Suppressor macrophage treated with lipopolysaccharide for 1 hour (primary cell): ENCODE data around the gene USP13.
"Not testable (repeated sequence)": the region's sequence is repeated elsewhere in the genome, so short reads cannot be mapped to it uniquely, and the experiment has no call there.

ENCODE experiments used
- DNase-seq, 3 donors: peaks; one replicate each; pipeline ENCODE4 v3.0.0-alpha.2; 2020 to 2022

USP13 gene

DNA sequence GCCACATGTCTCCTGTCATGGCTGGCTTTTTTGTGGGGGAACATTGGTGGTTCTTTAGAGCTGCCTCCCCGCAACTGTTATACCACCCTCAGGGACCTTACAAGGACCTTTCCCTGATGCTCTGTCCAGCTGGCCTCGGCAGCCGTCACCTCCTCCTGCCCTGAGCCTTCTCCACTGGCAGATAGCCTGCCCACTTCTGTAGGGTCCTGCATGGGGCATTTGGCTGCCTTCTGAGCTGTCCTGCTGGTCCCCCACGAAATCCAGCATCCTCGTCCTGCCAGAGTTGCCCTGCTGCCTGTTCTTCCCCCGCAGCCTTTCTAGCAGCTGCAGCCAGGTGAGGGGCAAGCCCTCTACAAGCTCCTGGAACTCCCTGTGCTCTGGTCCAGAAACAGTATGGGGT, 86.2 kb downstream of the USP13 start:
- DNase-seq = no peak

DNA sequence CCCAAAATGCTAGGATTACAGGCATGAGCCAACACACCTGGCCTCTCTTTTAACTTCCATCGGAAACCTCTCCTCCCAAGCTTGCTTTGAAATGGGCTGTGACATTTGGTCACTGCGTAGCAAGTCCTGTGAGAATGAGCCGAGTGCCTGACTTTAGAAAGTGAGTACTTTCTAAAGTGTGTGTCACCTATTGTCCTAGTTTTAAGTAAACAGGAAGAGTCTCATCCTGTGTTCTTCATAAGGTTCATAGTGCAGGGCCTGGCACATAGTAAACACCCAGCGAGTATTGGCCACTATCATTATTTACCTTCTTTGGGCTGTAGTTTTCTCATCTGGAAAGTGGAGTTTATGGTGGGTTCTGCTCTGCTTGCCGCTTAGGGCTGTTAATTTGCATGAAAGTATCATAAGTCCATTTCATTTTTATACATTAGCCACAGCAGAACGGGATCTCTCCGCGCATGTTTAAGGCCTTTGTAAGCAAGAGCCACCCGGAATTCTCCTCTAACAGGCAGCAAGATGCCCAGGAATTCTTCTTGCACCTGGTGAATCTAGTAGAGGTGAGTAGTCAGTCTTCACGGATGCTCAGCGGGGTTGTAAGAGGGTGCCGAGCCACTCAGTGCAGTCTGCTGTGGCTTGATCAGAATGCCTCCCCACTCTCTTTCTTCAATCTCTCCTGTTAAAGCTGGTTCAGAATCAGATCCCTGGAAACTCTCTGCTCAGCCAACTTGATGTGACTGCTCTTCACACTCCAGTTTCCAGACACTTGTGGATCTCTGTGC, 87.2 kb downstream of the USP13 start:
- DNase-seq = no peak

DNA sequence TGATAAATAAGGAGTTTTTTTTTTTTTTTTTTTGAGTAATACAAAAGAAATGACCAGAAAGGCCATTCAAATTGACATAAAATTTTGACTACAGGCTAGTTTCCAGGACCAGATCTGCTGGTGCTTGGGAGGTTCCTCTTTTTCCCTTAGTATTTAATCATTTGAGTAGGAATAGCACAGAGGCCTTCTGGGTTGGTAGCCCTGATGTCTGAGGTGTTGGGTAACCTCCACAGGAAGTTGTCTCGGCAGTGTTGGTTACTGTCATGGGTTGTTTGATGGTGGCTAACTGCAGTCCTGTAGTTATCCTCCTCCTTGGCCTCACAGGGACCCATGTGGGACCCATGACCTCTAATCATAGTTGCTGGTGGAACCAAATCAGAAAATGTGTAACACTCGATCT, 91.1 kb downstream of the USP13 start:
- peak; percentile 43 to 59 (median 53) for DNase-seq

- DNase-seq = no peak
Observed at GRCh38 chr3:179744667-179745066, 91.8 kb downstream of the USP13 start.

- DNase-seq = no peak
Observed at GRCh38 chr3:179745079-179745478, 92.2 kb downstream of the USP13 start.

- DNase-seq = no peak
Observed at GRCh38 chr3:179745716-179746115, 92.9 kb downstream of the USP13 start.

- DNase-seq = peak; percentile 50 to 55 (median 53)
Observed at GRCh38 chr3:179750720-179751328, 98.0 kb downstream of the USP13 start.

- peak; percentile 82 to 86 (median 84) for DNase-seq
Observed at GRCh38 chr3:179760944-179761343, 108.1 kb downstream of the USP13 start.

GRCh38 chr3:179765396-179765795, 112.6 kb downstream of the USP13 start:
- no peak for DNase-seq

DNA sequence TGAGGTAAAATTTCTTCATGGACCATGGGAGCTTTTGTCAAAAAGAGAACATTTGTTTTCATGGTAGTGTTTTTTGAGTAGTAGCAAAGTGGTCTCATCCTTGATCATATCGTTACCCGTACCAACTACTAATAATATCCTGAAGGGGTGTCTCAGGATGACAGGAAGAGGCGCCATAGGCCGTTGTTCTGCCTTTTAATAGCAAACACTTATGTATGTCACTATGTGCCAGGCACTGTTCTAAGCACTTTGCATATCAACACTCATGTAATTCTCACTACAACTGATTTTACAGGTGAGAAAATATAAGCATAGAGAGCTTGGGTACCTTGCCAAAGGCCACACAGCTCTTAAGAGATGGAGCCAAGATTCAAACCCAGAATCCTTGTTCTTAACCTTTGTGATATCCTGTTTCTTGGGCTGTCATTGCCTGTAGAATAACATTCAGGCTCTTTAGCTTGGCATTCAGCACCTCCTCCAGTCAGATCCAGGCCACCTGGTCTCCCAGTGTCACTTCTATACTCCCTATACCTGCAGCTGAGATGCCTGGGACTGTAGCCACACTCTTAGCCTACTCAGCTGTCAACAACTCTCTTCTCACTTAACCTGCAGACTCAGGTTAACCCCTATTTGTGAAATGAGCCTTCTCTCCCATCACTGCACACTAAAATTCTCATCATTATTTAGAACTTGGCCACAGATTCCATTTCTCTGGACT, 113.7 kb downstream of the USP13 start:
- DNase-seq = no peak

GRCh38 chr3:179768080-179768479, 115.2 kb downstream of the USP13 start:
- peak; percentile 56 to 57 (median 56) for DNase-seq

GRCh38 chr3:179769411-179770247, 116.8 kb downstream of the USP13 start:
- DNase-seq = no peak

DNA sequence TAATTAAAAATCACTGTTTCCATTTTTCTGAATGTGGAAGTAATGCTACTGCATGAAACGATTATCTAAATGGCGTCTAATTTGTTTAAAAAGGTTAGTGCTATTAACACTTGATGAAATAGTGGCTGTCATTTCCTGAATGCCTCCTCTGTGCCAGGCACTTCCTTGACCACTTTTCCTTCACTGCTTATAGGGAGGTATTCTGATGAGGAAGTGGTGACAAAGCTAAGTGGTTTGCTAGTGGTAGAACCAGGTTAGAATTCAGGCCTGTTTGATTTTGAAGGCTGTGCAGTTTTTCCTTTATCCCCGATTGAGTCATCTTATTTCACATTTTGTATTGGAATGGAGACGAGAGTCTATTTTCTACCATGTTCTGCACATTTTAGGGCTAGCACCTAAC, 119.0 kb downstream of the USP13 start:
- DNase-seq = no peak

- DNase-seq = no peak
Observed at GRCh38 chr3:179772297-179772696, 119.5 kb downstream of the USP13 start.

- no peak for DNase-seq
Observed at GRCh38 chr3:179775416-179776122, 122.7 kb downstream of the USP13 start.

DNA sequence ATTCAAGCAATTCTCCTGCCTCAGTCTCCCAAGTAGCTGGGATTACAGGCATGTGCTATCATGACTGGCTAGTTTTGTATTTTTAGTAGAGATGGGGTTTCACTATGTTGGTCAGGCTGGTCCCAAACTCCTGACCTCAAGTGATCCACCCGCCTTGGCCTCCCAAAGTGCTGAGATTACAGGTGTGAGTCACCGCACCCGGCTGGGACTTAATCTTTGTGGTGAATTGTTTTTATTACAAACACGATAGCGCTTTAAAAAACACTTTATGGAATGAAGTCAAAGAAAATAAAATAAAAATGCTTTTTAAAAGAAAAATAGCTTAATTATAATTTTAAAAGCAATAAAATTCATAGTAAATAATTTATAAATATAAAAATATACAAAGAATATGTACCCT, 130.0 kb downstream of the USP13 start:
- DNase-seq = not testable (repeated sequence)

DNA sequence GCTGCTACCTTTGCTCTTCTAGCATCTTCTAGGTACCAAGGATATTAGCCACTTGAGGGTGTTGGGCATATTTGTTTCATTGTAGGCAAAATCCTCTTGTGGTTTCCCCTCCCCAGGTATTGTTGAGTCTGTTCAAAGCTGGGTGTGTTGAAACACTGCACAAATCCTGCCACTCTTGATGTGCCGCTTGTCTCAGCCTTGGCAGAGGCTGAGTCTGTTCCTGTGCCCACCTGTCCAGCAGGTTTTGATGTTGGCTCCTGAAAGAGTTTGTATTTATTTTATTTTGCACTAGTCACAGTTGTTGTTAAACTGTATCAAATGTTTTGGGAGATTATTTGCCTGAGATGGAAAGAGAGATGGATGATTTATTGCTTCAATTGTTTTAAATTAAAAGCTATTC, 136.2 kb downstream of the USP13 start:
- no peak for DNase-seq

DNA sequence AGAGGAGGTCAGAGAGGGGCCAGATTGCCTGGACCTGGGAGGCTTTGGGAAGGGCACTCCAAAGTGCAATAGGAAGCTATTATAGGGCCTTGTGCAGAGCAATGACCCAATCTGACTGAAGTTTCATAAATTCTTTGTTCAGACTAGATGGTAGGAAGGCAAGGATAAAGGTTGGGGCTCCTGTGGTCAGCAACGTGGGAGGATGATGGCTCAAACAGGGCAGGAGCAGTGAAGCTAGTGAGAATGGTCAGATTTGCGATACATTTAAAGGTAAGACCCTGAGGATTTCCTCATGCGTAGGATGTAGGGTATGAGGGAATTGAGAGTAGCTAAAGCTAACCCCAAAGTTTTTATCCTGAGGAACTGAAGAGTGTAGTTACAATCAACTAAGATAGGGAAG, 139.0 kb downstream of the USP13 start:
- no peak for DNase-seq

GRCh38 chr3:179794355-179794754, 141.5 kb downstream of the USP13 start:
- DNase-seq = no peak

DNA sequence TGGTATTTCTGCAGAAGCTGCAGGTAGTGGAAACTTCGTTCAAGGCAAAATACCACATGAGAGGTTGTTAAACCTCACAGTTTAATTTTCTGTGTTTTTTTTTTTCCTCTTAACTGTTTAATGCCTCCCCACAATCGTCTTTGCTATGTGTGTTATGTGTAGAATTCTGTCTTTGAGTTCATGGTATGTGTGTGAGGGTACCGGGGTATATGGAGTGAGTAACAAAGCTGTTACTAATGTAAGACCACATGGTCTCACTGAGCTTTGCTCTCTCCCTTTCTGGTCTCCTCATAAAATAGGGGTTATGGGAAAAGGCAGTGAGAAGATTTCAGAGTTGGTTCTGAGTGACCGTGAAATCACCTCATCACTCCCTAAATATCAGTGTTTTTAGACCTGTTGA, 143.6 kb downstream of the USP13 start:
- no peak for DNase-seq

GRCh38 chr3:179797192-179797591, 144.4 kb downstream of the USP13 start:
- no peak for DNase-seq

GRCh38 chr3:179801263-179801662, 148.4 kb downstream of the USP13 start:
- peak; percentile 85 to 96 (median 94) for DNase-seq
